ENCODE data around the gene CACNA1E.

GRCh38 chr1:181608386-181608785 is 125.1 kb downstream of the CACNA1E start:
- TF ChIP-seq CTCF (IDR thresholded peaks at IDR 0.05) (no peak), POLR2AphosphoS5 (IDR thresholded peaks at IDR 0.05) (no peak), POLR2A (IDR thresholded peaks at IDR 0.05) (no peak)
